Neural cell (in vitro differentiated cells): Measurements from ENCODE around the gene PLBD2. TPM values are rescaled to one million over a fixed set of nuclear protein-coding genes. Genes with fewer than 3 reads are reported as not detected.

ENCODE experiments used
- H2AFZ ChIP-seq: fragments of 200-600, 300-800 bp; sonication (generic), shearing (Covaris generic); 2 replicates; pipeline ENCODE4 v1.6.0; 2014; ENCODE audit warnings: low read depth, mild to moderate bottlenecking, antibody characterized with exemption, low read length, moderate library complexity
- H3F3A ChIP-seq: fragments of 200-600 bp; shearing (Covaris generic); 2 replicates; pipeline ENCODE4 v1.6.1; 2016; ENCODE audit warnings: mild to moderate bottlenecking, moderate library complexity, mixed read lengths, antibody characterized with exemption, low read length; ENCODE audit not compliant: insufficient read depth, poor library complexity, severe bottlenecking
- H3K27ac ChIP-seq: fragments of 200-600, 300-800 bp; sonication (generic), shearing (Covaris generic); 2 replicates; pipeline ENCODE4 v1.5.1; 2014; ENCODE audit warnings: mild to moderate bottlenecking, low read length, moderate library complexity
- H3K27me3 ChIP-seq: fragments of 300-800, 200-600 bp; sonication (generic), shearing (Covaris generic); 2 replicates; pipeline ENCODE4 v1.6.0; 2014; ENCODE audit warnings: mild to moderate bottlenecking, low read depth, low read length, moderate library complexity; ENCODE audit not compliant: insufficient read depth
- H3K36me3 ChIP-seq: fragments of 300-800, 200-600 bp; sonication (generic), shearing (Covaris generic); 2 replicates; pipeline ENCODE4 v1.5.1; 2014; ENCODE audit warnings: mild to moderate bottlenecking, antibody characterized with exemption, low read length, moderate library complexity; ENCODE audit not compliant: insufficient read depth
- H3K4me2 ChIP-seq: fragments of 300-800, 200-600 bp; sonication (generic), shearing (Covaris generic); 2 replicates; pipeline ENCODE4 v1.6.0; 2014; ENCODE audit warnings: mild to moderate bottlenecking, low read length
- H3K4me3 ChIP-seq: fragments of 300-800, 200-600 bp; sonication (generic), shearing (Covaris generic); 2 replicates; pipeline ENCODE4 v1.5.1; 2014; ENCODE audit warnings: mild to moderate bottlenecking, low read length, moderate library complexity
- H3K79me2 ChIP-seq: fragments of 200-600 bp; shearing (Covaris generic); replicated peaks from 2 replicates; pipeline ENCODE4 v1.6.0; 2014; ENCODE audit warnings: mild to moderate bottlenecking, low read length, moderate library complexity; ENCODE audit not compliant: insufficient read depth
- H3K9ac ChIP-seq: fragments of 300-800, 200-600 bp; sonication (generic), shearing (Covaris generic); 2 replicates; pipeline ENCODE4 v1.6.1; 2016; ENCODE audit warnings: mild to moderate bottlenecking, low read length, mixed read lengths
- H3K9me2 ChIP-seq: fragments of 200-600 bp; shearing (Covaris generic); 2 replicates; pipeline ENCODE4 v1.6.1; 2016; ENCODE audit warnings: mild to moderate bottlenecking, low read length, mixed read lengths; ENCODE audit not compliant: insufficient read depth
- H3K9me3 ChIP-seq: fragments of 200-600, 300-800 bp; sonication (generic), shearing (Covaris generic); 2 replicates; pipeline ENCODE4 v1.6.1; 2016; ENCODE audit warnings: mild to moderate bottlenecking, mixed run types, low read length, moderate library complexity, mixed read lengths
- H4K20me1 ChIP-seq: fragments of 200-600 bp; shearing (Covaris generic); 2 replicates; pipeline ENCODE4 v1.6.1; 2016; ENCODE audit warnings: mild to moderate bottlenecking, mixed run types; ENCODE audit not compliant: insufficient read depth
- EP300 ChIP-seq: fragments of 450-650 bp; conservative IDR thresholded peaks from 2 replicates; pipeline ENCODE4 v1.6.1; 2014; ENCODE audit warnings: antibody characterized with exemption, mild to moderate bottlenecking, moderate library complexity; ENCODE audit not compliant: poor library complexity, severe bottlenecking
- EZH2 ChIP-seq: fragments of 200-600, 300-800 bp; shearing (Covaris generic), sonication (generic); IDR thresholded peaks from 2 replicates; pipeline ENCODE4 v1.6.1; 2014; ENCODE audit warnings: antibody characterized with exemption, low read length, borderline replicate concordance, mild to moderate bottlenecking; ENCODE audit not compliant: insufficient read depth, poor library complexity, severe bottlenecking
- MXI1 ChIP-seq: fragments of 450-650 bp; conservative IDR thresholded peaks from 2 replicates; pipeline ENCODE4 v1.6.1; 2014; ENCODE audit warnings: antibody characterized with exemption, mild to moderate bottlenecking; ENCODE audit not compliant: poor library complexity, severe bottlenecking
- POLR2AphosphoS5 ChIP-seq: IDR thresholded peaks from 2 replicates; pipeline ENCODE4 v1.6.1; 2012
- RAD21 ChIP-seq: fragments of 450-650 bp; conservative IDR thresholded peaks from 2 replicates; pipeline ENCODE4 v1.6.1; 2014; ENCODE audit warnings: antibody characterized with exemption, mild to moderate bottlenecking, moderate library complexity
- SMC3 ChIP-seq: fragments of 450-650 bp; conservative IDR thresholded peaks from 2 replicates; pipeline ENCODE4 v1.6.1; 2014; ENCODE audit warnings: antibody characterized with exemption, mild to moderate bottlenecking, moderate library complexity; ENCODE audit not compliant: poor library complexity
- TAF1 ChIP-seq: IDR thresholded peaks from 2 replicates; pipeline ENCODE4 v1.6.1; 2012; ENCODE audit warnings: low read depth
- polyA plus RNA-seq: library from polyadenylated mRNA; depleted of rRNA; stranded (reverse); fragments of >200 nt; gene quantifications from 2 replicates; pipeline ENCODE4 v1.2.3, GENCODE V29; 2014
- TF ChIP-seq, protein P1 (sequence below): IDR thresholded peaks from 2 replicates; pipeline ENCODE4 v1.6.1; 2012; ENCODE audit warnings: borderline replicate concordance
- TF ChIP-seq, protein P2 (sequence below): fragments of 450-650 bp; IDR thresholded peaks from 2 replicates; pipeline ENCODE4 v1.5.1; 2014; ENCODE audit warnings: antibody characterized with exemption, mild to moderate bottlenecking, moderate library complexity; ENCODE audit not compliant: poor library complexity, severe bottlenecking

The PLBD2 gene
- polyA plus RNA-seq, 1 donor from 2014 or later: 4.8 TPM

DNA sequence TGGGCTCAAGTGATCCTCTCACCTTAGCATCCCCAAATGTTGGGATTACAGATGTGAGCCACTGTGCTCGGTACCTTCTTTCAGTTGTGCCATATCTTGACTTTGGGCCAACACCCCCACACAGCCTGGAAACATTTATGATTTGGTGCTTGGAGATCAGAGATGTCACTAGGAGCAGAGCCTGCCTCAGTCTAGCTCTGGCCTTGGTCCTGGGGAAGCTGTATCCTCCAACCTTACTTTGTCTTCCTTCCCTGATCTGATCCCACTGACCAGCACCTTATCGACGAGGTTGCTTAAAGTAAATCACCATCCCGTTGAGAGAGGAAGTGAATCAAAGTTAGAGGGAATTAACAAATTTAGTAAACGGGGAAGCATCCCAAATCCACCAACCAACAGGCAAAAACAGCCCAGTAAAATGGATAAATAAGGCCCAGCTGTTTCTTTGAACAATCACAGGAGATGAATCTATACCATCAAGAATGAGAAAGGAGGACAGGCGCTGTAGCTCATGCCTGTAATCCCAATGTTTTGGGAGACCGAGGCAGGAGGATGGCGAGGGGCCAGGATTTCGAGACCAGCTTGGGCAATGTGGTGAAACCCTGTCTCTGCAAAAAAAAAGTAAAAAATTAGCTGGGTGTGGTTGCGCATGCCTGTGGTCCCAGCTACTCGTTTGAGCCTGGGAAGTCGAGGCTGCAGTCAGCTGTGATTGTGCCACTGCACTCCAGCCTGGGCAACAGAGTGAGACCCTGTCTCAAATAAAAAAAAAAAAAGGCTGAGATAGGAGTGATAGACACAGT, 3.4 kb downstream of the PLBD2 start:
- Histone ChIP-seq H3K4me2 (no peak overlapping the region), H2AFZ (no peak overlapping the region), H3K4me3 (no peak overlapping the region), H3F3A (no peaks in the 10 kb centered on the region), H3K9me2 (no peaks in the 10 kb centered on the region), H3K27me3 (no peaks in the 10 kb centered on the region), H3K9me3 (no peaks in the 10 kb centered on the region), H3K9ac (no peak overlapping the region), H3K36me3 (no peaks in the 10 kb centered on the region), H3K79me2 (peaks cover 16% of the 10 kb centered on the region), H4K20me1 (no peaks in the 10 kb centered on the region), H3K27ac (no peak overlapping the region)
- TF ChIP-seq, protein P1, sequence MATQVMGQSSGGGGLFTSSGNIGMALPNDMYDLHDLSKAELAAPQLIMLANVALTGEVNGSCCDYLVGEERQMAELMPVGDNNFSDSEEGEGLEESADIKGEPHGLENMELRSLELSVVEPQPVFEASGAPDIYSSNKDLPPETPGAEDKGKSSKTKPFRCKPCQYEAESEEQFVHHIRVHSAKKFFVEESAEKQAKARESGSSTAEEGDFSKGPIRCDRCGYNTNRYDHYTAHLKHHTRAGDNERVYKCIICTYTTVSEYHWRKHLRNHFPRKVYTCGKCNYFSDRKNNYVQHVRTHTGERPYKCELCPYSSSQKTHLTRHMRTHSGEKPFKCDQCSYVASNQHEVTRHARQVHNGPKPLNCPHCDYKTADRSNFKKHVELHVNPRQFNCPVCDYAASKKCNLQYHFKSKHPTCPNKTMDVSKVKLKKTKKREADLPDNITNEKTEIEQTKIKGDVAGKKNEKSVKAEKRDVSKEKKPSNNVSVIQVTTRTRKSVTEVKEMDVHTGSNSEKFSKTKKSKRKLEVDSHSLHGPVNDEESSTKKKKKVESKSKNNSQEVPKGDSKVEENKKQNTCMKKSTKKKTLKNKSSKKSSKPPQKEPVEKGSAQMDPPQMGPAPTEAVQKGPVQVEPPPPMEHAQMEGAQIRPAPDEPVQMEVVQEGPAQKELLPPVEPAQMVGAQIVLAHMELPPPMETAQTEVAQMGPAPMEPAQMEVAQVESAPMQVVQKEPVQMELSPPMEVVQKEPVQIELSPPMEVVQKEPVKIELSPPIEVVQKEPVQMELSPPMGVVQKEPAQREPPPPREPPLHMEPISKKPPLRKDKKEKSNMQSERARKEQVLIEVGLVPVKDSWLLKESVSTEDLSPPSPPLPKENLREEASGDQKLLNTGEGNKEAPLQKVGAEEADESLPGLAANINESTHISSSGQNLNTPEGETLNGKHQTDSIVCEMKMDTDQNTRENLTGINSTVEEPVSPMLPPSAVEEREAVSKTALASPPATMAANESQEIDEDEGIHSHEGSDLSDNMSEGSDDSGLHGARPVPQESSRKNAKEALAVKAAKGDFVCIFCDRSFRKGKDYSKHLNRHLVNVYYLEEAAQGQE: no peak
- TF ChIP-seq EP300: no peak
- no peak for TF ChIP-seq TAF1
- no peak for TF ChIP-seq MXI1
- TF ChIP-seq POLR2AphosphoS5: no peak
- no peak for TF ChIP-seq SMC3
- TF ChIP-seq, protein P2, sequence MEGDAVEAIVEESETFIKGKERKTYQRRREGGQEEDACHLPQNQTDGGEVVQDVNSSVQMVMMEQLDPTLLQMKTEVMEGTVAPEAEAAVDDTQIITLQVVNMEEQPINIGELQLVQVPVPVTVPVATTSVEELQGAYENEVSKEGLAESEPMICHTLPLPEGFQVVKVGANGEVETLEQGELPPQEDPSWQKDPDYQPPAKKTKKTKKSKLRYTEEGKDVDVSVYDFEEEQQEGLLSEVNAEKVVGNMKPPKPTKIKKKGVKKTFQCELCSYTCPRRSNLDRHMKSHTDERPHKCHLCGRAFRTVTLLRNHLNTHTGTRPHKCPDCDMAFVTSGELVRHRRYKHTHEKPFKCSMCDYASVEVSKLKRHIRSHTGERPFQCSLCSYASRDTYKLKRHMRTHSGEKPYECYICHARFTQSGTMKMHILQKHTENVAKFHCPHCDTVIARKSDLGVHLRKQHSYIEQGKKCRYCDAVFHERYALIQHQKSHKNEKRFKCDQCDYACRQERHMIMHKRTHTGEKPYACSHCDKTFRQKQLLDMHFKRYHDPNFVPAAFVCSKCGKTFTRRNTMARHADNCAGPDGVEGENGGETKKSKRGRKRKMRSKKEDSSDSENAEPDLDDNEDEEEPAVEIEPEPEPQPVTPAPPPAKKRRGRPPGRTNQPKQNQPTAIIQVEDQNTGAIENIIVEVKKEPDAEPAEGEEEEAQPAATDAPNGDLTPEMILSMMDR: no peak
- TF ChIP-seq RAD21: no peak

DNA sequence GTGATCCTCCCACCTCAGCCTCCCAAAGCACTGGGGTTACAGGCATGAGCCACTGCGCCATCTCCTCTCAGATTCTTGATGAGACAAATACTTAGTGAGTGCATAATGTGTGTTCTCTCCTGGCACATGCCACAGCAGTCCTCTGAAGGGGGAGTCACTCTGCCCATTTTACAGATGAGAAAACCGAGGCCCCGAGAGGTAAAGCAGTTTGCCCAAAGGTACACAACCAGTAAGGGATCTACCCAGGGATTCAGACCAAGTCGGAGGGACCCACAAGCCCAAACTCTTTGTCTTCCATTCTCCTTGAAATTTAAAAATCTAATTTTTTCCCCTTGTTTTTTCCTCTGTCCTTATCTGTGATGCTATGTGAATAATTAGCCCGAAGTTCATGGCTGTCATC, 6.3 kb downstream of the PLBD2 start:
- Histone ChIP-seq H3K9ac (no peak overlapping the region), H3K9me3 (no peaks in the 10 kb centered on the region), H3K27ac (no peak overlapping the region), H3K9me2 (no peaks in the 10 kb centered on the region), H3F3A (no peaks in the 10 kb centered on the region), H2AFZ (no peak overlapping the region), H3K36me3 (no peaks in the 10 kb centered on the region), H3K27me3 (no peaks in the 10 kb centered on the region), H4K20me1 (no peaks in the 10 kb centered on the region), H3K4me2 (no peak overlapping the region), H3K4me3 (no peak overlapping the region), H3K79me2 (peaks cover 4% of the 10 kb centered on the region)
- no peak for TF ChIP-seq SMC3
- TF ChIP-seq EZH2: no peak
